Neural cell (in vitro differentiated cells): ENCODE results near the gene A1BG. TPM values are rescaled to one million over a fixed set of nuclear protein-coding genes. Genes with fewer than 3 reads are reported as not detected.

Source experiments
- H2AFZ ChIP-seq: fragments of 200-600, 300-800 bp; sonication (generic), shearing (Covaris generic); 2 replicates; pipeline ENCODE4 v1.6.0; 2014; ENCODE audit warnings: low read depth, mild to moderate bottlenecking, antibody characterized with exemption, low read length, moderate library complexity
- H3F3A ChIP-seq: fragments of 200-600 bp; shearing (Covaris generic); 2 replicates; pipeline ENCODE4 v1.6.1; 2016; ENCODE audit warnings: mild to moderate bottlenecking, moderate library complexity, mixed read lengths, antibody characterized with exemption, low read length; ENCODE audit not compliant: insufficient read depth, poor library complexity, severe bottlenecking
- H3K27ac ChIP-seq: fragments of 200-600, 300-800 bp; sonication (generic), shearing (Covaris generic); 2 replicates; pipeline ENCODE4 v1.5.1; 2014; ENCODE audit warnings: mild to moderate bottlenecking, low read length, moderate library complexity
- H3K27me3 ChIP-seq: fragments of 300-800, 200-600 bp; sonication (generic), shearing (Covaris generic); 2 replicates; pipeline ENCODE4 v1.6.0; 2014; ENCODE audit warnings: mild to moderate bottlenecking, low read depth, low read length, moderate library complexity; ENCODE audit not compliant: insufficient read depth
- H3K36me3 ChIP-seq: fragments of 300-800, 200-600 bp; sonication (generic), shearing (Covaris generic); 2 replicates; pipeline ENCODE4 v1.5.1; 2014; ENCODE audit warnings: mild to moderate bottlenecking, antibody characterized with exemption, low read length, moderate library complexity; ENCODE audit not compliant: insufficient read depth
- H3K4me2 ChIP-seq: fragments of 300-800, 200-600 bp; sonication (generic), shearing (Covaris generic); 2 replicates; pipeline ENCODE4 v1.6.0; 2014; ENCODE audit warnings: mild to moderate bottlenecking, low read length
- H3K4me3 ChIP-seq: fragments of 300-800, 200-600 bp; sonication (generic), shearing (Covaris generic); 2 replicates; pipeline ENCODE4 v1.5.1; 2014; ENCODE audit warnings: mild to moderate bottlenecking, low read length, moderate library complexity
- H3K79me2 ChIP-seq: fragments of 200-600 bp; shearing (Covaris generic); replicated peaks from 2 replicates; pipeline ENCODE4 v1.6.0; 2014; ENCODE audit warnings: mild to moderate bottlenecking, low read length, moderate library complexity; ENCODE audit not compliant: insufficient read depth
- H3K9ac ChIP-seq: fragments of 300-800, 200-600 bp; sonication (generic), shearing (Covaris generic); 2 replicates; pipeline ENCODE4 v1.6.1; 2016; ENCODE audit warnings: mild to moderate bottlenecking, low read length, mixed read lengths
- H3K9me2 ChIP-seq: fragments of 200-600 bp; shearing (Covaris generic); 2 replicates; pipeline ENCODE4 v1.6.1; 2016; ENCODE audit warnings: mild to moderate bottlenecking, low read length, mixed read lengths; ENCODE audit not compliant: insufficient read depth
- H3K9me3 ChIP-seq: fragments of 200-600, 300-800 bp; sonication (generic), shearing (Covaris generic); 2 replicates; pipeline ENCODE4 v1.6.1; 2016; ENCODE audit warnings: mild to moderate bottlenecking, mixed run types, low read length, moderate library complexity, mixed read lengths
- H4K20me1 ChIP-seq: fragments of 200-600 bp; shearing (Covaris generic); 2 replicates; pipeline ENCODE4 v1.6.1; 2016; ENCODE audit warnings: mild to moderate bottlenecking, mixed run types; ENCODE audit not compliant: insufficient read depth
- CTCF ChIP-seq: fragments of 450-650 bp; IDR thresholded peaks from 2 replicates; pipeline ENCODE4 v1.5.1; 2014; ENCODE audit warnings: antibody characterized with exemption, mild to moderate bottlenecking, moderate library complexity; ENCODE audit not compliant: poor library complexity, severe bottlenecking
- EP300 ChIP-seq: fragments of 450-650 bp; conservative IDR thresholded peaks from 2 replicates; pipeline ENCODE4 v1.6.1; 2014; ENCODE audit warnings: antibody characterized with exemption, mild to moderate bottlenecking, moderate library complexity; ENCODE audit not compliant: poor library complexity, severe bottlenecking
- EZH2 ChIP-seq: fragments of 200-600, 300-800 bp; shearing (Covaris generic), sonication (generic); IDR thresholded peaks from 2 replicates; pipeline ENCODE4 v1.6.1; 2014; ENCODE audit warnings: antibody characterized with exemption, low read length, borderline replicate concordance, mild to moderate bottlenecking; ENCODE audit not compliant: insufficient read depth, poor library complexity, severe bottlenecking
- MXI1 ChIP-seq: fragments of 450-650 bp; conservative IDR thresholded peaks from 2 replicates; pipeline ENCODE4 v1.6.1; 2014; ENCODE audit warnings: antibody characterized with exemption, mild to moderate bottlenecking; ENCODE audit not compliant: poor library complexity, severe bottlenecking
- POLR2AphosphoS5 ChIP-seq: IDR thresholded peaks from 2 replicates; pipeline ENCODE4 v1.6.1; 2012
- RAD21 ChIP-seq: fragments of 450-650 bp; conservative IDR thresholded peaks from 2 replicates; pipeline ENCODE4 v1.6.1; 2014; ENCODE audit warnings: antibody characterized with exemption, mild to moderate bottlenecking, moderate library complexity
- REST ChIP-seq: IDR thresholded peaks from 2 replicates; pipeline ENCODE4 v1.6.1; 2012; ENCODE audit warnings: borderline replicate concordance
- SMC3 ChIP-seq: fragments of 450-650 bp; conservative IDR thresholded peaks from 2 replicates; pipeline ENCODE4 v1.6.1; 2014; ENCODE audit warnings: antibody characterized with exemption, mild to moderate bottlenecking, moderate library complexity; ENCODE audit not compliant: poor library complexity
- TAF1 ChIP-seq: IDR thresholded peaks from 2 replicates; pipeline ENCODE4 v1.6.1; 2012; ENCODE audit warnings: low read depth
- polyA plus RNA-seq: library from polyadenylated mRNA; depleted of rRNA; stranded (reverse); fragments of >200 nt; gene quantifications from 2 replicates; pipeline ENCODE4 v1.2.3, GENCODE V29; 2014

Gene A1BG
- polyA plus RNA-seq, 1 donor from 2014 or later = 40.0 TPM

- no peaks in the 10 kb centered on the region for H3F3A ChIP-seq
These were observed 605 bp upstream of the A1BG start for GRCh38 chr19:58353717-58354477.

More at GRCh38 chr19:58353717-58354477, 605 bp upstream of the A1BG start:
- Histone ChIP-seq H3K27ac (no peak overlapping the region), H3K9ac (no peak overlapping the region), H3K27me3 (no peaks in the 10 kb centered on the region), H3K9me2 (no peaks in the 10 kb centered on the region), H3K4me3 (no peak overlapping the region), H3K9me3 (no peaks in the 10 kb centered on the region), H4K20me1 (no peaks in the 10 kb centered on the region), H3K36me3 (no peaks in the 10 kb centered on the region), H2AFZ (no peak overlapping the region), H3K4me2 (no peak overlapping the region), H3K79me2 (no peaks in the 10 kb centered on the region)
- TF ChIP-seq RAD21 (no peak), CTCF (no peak), SMC3 (no peak), EZH2 (no peak), EP300 (no peak), MXI1 (no peak), POLR2AphosphoS5 (no peak), TAF1 (no peak), REST (no peak)
